ENCODE results near the gene TMCC3.
"Not testable (repeated sequence)": the region's sequence is repeated elsewhere in the genome, so short reads cannot be mapped to it uniquely, and the experiment has no call there.

TMCC3 gene

DNA sequence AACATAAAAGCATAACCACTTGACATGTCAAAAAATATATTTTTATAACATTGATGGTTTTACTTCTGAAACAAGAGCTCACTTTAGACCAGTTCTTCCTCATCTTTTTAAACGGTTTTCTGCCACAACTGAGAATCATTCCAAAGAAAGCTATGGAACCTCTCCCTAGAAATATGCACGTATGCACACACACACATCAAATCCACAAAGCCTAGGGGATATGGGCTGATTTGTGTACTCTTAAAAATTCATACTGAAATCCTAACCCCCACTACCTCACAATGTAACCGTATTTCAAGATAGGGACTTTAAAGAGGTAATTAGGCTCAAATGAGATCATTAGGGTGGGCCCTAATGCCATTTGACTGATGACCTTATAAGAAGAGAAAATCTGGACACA, 19.3 kb downstream of the TMCC3 start:
- DNase-seq: no peak

DNA sequence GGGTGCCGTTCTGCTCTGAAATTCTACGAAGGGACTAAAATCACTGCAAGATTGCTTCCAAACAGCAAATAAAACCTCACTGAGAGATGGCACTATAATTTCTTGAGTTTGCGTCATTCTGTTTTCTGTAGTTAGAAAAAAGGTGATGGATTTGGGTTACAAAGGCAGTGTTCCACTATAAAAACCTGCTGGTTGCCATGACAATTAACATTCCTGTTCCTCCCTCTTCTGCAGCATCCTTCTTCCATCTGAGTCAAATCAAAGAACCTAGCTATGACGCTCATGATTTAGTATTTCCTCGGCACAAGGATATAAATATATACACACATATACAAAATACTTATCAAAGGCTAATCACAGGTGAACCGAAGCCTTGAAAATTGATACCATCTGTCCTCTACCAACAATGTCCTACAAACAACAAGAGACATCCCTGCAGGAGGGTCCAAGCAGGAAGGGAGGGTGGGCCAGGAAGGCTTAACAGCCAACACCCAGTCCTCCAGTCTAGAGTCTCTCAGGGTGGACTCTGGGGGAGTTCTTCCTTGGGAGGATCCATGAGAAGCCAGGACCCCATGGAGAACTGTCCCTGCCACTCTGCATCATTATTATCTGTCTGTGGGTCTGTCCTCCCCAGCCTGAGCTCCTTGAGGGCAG, 21.4 kb downstream of the TMCC3 start:
- DNase-seq: no peak

DNA sequence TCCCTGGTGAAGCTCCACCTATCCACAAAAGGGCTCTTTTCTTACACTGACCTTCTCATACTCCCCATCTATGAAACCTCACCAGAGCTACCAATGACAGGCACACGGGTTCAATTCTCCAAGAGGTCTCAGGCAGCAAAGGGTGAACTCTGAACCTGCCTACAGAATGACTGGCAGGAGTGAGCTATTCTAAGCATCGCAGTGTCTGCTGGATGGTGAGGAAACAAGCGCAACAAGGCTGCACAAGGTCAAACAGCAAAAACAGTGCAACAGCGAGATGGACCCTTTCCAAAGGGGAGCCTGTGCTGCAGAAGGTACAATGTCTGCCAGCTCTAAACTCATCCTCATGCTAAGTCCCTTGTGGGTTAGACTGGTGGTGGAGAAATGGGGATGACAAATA, 22.0 kb downstream of the TMCC3 start:
- DNase-seq: no peak

DNA sequence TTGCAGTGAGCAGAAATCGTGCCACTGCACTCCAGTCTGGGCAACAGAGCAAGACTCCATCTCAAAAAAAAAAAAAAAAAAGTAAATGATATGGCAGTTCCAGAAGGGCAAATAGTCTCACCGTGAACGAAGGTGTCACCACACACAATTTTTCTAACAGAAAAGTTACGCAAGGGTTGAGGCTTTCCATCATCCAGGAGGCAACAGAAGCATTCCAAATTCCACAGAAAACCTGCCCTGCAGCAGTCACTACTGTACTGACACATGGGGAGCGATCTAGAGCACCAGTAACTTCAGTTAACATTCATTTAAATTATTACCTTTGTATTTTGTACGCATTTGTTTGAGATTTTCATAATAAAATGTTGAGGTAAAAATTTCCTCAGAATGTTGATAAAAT, 24.8 kb downstream of the TMCC3 start:
- no peak for DNase-seq

DNA sequence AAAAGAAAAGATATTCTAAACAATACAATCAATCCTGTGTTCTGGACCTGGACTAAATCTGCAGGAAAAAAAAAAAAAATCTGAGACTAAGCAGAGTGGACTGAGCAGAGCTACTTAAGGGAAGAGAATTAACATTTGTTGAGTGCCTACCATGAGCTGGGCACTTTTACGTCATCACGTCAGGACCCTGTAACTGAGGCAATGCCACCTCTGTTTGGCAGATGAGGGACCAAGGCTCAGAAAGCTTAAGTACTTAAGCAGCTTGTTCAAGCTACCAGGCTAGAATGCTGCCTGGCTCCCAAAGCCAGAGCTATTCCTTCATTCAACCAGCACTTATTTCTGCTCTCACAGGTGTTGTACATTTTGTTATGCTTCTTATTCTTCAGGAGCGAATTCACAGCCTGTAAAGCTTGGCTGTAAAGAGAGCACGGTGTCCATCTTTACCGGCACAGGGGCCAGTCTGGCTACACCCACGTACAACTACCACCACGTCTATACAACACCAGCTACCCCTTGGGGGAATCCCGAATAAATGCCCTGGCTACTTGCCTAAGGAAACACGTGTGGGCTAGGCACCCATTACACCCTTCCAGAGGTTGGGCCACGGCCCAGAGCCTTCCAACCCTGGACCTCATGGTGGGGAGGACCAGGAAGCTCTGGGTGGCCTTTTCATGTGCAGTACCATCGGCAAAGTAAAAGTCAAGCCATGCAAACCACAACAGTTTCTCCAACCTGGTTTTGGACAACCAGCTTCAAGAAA, 27.0 kb downstream of the TMCC3 start:
- DNase-seq: no peak

DNA sequence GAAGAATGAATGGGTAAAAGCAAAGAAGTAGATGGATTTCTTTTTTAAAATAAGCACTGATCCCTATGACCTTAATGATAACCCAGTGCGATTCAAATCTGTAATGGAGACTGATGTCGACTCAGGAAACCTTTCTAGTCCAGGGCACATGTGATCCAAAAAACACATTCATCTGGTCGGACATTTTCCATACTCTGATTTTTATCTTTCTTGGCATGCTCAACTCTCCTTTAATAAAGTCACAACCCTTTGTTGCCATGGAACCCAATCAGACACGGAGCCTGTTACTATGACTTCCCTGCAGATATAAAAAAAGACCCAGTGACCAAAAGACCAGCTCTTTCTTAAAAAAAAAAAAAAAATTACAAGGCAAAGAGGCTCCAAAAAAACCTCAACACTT, 27.9 kb downstream of the TMCC3 start:
- peak; percentile 25 for DNase-seq

DNA sequence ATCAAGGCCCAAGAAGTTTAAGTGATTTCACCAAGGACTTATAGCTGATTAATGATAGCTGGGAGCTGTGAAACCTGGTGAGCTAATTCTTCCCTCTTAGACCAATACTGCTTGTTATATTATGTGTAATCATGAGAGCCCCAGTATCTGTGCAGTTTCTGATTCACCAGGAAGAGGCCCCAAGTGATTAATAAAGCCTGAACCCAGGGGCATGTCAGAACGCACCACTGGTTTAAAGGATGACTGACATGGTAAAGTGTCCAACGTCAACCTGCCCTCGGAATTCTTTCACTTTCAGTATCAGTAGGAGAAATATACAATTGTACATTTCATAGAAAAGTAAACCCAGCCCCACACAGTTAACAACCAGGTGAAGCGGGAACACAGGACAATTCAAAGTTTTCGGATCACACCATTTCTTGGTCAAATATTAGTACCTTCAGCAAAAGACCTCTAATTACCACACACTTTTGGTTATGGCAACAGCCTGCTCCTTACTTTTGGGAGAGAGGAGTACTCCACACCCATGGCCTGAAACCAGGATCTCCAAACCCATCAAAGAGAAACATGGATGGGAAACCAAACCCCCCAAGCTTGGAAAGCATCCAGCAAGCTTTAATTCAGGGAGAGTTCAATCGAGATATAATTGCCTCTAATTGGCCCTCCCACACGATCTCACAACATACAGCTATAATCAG, 28.5 kb downstream of the TMCC3 start:
- peak; percentile 17 for DNase-seq

DNA sequence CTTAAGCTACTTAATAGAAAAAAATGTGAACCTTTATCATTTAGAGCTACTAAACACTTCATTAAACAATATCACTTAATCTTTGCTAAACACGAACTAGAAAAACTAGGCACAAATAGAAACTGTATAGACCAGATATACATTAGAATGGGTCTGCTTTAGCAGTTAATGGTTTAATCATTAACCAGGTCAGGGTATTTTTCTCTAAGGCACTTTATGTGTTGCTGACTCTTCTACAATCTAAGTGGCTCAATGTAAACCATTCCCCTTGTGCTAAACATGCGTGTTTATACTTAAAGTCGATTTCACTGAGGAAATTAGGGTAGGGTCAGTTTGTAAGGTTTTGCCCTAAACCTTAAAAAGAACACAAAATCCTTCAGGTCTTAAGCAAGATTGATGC, 29.7 kb downstream of the TMCC3 start:
- DNase-seq: no peak

DNA sequence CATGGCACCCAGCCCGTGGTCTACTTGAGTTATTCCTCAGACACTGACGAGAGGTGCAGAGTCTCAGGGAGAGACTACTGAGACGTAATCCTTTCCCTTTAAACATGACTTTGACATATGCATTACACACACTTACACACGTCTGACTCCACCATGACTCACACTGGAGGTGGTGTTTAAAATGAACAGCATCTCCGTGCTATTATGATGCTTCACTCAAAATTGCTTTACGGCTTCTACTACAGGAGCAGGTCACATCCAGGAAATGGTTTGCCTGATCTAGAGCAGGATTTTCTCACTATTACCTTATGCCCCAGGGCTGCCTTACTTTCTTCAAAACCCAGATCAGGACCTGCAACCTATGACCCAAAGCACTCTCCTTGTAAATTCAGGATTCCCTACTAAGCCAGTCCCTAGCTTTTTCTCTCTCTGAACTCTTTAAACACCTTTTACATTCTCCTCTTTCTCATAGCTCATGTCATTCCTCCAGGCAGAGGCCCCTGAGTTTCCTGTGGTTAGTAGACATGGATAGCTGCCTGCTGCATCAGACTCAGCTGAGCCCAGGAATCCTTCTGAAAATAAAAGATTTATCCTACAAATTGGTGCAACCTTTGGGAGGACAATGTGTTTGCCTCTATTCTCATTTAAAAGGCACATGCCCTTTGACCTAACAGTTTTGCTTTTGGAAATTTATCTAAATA, 31.2 kb downstream of the TMCC3 start:
- no peak for DNase-seq

DNA sequence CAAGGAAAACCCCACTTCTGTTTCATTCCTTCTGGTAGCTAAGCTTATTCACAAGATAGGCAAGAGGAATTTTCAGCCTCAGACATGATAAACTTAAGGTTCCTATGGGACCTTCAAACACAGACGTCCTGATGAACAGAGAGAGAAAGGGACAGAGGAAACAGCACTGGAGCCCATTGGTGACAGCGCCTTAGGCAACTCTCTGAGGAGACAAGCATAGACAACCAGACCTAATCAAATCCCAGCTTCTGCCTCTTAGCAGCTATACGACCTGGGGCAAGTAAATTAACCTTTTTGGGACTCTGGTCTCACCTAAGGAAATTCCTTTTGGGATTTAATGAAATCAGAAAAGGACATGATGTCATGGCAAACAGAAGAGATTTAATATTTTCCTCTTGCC, 33.3 kb downstream of the TMCC3 start:
- DNase-seq: no peak

DNA sequence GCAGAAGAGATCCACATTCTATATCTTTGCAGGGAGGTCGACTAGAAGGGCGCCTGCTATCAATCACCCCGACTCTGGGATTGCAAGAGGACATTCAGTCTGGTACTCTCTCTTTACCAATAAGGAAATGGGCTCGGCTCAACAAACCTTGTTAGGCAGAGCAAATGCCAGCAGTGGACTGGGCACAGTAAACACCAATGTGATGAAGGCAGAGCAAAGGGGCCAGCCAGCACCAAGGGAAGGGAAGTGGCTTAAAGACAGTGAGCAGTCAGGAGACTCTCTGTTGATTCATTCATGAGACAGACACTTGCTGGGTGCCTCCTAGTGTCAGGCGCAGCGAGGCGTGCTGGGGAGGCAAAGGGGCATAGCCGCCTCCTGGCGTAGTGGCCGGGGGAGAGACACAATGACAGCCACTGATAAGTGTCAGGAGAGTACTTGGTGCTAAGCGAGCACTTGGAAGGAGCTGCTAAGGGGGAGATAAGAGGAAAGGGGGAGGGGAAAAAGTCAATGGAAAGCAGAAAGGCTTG, 34.1 kb downstream of the TMCC3 start:
- DNase-seq: no peak

DNA sequence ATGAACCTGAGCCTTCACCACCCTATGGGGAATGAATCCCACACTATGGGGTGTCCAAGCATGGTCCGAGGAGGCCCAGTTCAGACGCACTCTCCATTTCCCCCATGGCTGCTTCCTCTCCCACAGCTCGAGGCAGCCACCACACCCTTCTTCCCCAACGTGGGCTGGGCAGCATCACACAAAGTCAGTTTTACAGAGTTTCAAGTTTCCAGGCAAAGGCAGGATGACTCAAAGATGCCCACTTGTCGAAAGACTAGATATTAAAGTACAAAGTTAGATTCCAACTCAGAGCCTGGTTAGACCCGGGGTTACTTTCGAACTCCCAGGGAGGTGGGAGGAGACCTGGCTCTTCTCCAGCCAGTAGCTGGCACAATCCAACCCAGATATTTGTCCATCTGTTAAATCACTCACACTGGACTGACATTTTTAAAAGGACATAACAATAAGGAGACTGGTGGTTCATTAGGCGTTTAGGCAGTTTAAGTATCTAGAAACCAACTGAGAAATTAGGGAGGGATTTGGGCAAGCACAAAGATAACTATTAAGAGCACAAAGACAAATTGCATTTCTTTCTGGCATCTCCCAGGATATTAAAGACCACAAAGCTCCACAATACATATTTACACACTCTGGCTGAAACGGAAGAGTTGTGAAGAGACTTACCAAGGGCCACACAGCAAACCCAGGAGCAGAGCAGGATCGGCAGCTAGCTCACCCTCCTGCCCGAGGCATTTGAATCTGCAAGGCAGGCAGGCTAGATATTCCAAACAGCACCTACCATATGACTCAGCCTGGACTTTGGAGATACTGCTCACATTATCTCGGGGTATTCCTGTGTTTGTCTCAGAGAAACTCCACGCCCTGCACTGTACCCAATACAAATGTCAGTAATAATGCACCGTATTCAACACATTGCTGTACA, 34.8 kb downstream of the TMCC3 start:
- no peak for DNase-seq

DNA sequence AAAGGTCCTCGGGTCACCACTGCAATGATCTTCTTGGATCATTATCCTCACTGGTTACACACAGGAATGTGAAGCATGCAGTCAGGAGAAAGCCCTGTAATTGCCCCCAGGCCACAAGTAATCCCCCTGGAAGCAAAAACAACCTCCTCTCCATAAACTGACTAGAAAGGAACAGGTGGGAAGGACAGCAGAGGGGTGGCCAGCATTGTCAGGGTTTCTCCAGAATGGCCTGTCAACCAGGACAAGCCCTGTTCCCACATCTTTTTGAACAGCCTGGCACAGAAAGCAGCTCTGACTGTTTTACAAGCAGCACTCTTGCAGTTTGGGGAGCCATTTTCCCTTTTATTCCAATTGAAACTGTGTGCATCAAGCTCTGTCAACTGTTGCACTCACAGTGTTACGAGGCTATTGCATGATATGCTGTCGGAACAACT, 36.1 kb downstream of the TMCC3 start:
- no peak for DNase-seq

DNA sequence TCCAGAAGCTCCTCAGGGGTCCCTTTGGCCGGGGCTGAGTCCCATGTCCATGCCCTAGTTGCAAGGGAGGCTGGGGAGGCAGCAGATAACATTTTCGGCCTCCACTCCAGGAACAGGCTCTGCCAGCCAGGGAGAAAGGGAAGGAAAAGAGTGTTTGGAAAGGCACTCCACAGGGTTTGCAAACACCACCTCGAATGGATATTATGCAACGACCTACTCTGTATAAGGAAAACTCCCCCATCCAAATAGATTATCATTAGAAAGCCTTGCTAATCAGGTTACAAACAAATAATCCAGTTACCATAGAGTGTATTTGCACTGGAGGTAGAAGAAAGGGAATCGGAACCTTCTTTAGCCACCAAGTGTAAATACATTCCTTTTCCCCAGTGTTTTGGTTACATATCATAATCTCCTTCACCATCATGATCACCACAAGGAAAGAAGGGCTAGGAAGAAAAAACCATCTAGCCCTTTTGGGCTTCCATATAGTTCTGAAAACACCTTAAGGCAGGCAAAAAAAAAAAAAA, 40.4 kb downstream of the TMCC3 start:
- no peak for DNase-seq

DNA sequence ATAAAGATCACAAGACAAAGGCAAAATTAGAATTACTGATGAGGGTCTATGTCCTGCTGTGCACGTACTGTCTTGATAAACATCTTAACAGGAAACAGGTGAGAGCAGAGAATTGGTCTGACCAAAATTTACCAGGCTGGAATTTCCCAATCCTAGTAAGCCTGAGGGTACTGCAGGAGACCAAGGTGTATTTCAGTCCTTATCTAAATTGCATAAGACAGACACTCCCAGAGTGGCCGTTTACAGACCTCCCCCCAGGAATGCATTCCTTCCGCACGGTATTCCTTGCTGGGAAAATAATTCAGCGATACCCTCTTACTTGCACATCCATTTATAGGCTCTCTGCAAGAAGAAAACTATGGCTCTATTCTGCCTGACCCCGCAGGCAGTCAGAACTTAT, 43.5 kb downstream of the TMCC3 start:
- DNase-seq: not testable (repeated sequence)

DNA sequence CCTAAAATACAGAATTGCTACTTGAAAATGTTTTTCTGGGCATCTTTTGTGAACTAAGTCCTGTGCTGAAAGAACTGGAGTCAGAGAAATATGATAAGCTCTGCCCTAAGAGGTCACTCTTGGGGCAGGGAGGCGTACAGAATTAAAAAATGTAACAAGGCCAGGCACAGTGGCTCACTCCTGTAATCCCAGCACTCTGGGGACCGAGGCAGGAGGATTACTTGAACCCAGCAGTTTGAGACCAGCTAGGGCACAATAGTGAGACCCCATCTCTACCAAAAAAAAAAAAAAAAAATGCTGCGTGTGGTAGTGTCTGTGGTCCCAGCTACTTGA, 46.0 kb downstream of the TMCC3 start:
- no peak for DNase-seq

DNA sequence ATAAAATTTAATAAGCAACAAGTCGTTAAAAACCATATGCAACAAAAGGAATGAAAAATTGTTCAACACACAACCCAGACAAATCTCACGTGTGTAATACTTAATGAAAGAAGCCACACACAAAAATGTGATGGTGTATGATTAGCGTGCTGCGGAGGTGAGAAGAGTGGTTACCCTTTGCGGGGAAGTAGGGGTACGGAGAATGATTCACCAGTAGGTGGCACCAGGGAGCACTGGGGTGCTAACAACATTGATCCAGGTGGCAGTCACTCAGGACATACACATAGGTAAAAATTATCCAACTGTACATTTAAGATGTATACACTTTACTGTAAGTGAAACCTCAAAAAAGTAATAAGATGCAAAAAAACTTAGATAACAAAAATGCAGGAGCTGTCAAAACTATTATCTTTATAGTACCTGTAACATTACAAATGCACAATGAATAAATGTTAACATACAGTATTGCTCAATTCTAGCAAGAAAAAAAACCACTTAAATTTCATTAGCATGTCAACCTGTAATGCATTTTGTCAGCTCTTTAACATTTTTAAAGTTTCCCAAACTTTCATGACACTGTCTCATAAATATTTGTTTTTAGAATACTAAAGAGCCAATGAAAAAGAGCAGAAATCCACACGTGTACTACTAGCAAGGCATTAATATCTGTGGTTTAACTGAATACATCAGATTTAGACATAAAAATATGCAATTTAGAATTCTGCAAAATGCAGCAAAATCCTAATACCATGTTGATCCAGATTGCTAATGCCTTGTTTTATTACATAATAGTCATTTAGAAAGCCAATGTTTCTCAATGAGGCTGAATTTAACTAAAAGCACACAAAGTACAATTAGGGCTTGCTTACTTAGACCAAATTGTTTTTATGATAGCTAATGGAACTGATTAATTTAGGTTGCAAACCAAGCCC, 46.7 kb downstream of the TMCC3 start:
- no peak for DNase-seq

DNA sequence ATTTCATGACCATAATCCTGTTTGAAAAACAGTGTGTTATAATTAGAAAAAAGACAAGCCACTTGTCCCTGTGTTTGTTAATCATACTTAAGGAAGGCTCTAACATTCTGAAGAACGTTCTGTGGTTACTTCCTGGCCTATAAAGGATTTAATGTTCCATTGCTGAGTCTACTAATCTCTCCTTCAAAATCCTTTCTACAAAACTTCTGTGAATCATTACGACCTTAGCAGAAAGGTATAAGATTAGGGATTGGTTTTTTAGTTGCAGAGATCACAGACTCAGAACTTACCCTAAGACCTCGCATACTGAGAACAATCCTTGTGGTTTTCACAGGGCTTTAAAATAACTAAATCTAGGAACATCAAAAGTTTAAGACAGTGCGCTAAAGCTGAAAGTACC, 48.3 kb downstream of the TMCC3 start:
- no peak for DNase-seq

DNA sequence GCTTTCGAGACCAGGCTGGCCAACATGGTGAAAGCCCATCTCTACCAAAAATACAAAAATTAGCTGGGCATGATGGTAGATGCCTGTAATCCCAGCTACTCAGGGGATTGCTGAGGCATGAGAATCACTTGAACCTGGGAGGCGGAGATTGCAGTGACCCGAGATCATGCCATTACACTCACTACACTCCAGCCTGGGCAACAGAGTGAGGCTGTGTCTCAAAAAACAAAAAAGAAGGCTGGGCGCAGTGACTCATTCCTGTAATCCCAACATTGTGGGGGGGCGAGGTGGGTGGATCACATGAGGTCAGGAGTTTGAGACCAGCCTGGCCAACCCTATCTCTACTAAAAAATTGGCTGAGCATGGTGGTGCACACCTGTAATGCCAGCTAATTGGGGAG, 49.0 kb downstream of the TMCC3 start:
- not testable (repeated sequence) for DNase-seq

DNA sequence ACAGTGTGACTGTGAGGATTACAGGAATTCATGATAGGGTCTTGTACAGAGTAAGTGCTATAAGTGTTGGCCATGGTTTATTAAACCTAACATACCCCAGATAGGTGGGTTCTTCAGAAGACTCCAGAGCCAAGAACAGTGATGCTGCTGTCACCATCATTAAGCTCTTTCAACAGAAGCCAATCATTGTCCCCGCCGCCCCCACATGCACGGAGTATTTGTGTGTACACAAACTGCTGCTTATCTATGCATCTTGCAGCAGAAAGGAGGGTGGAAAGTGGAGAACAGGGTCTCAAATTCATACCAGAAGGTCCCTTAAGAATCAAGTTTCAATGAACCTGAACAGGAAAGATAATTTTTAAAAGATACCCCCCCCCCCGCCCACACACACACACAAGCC, 51.2 kb downstream of the TMCC3 start:
- DNase-seq: peak; percentile 18

DNA sequence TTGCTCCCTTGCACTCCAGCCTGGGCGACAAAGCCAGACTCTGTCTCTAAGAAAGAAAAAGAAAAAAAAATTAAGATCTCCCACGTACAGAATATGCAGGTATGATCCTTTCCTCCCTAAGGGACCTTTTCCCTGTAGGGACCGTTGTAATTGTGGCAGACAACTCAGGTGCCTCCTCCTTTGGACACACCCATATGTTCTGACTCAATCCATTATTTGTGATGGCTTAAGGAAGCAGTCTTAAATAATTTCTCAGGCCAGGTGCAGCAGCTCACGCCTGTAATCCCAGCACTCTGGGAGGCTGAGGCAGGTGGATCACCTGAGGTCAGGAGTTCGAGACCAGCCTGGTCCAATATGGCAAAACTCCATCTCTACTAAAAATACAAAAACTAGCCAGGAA, 53.1 kb downstream of the TMCC3 start:
- no peak for DNase-seq

Data from NCI-H2171 treated with DMSO at 0.1 percent for 48 hours (cell line).